ENCODE results near the gene TANC1.

GRCh38 chr2:159084384-159085370 is 116.2 kb downstream of the TANC1 start:
- TF ChIP-seq CTCF (IDR thresholded peaks at IDR 0.05) (no peak), POLR2AphosphoS5 (IDR thresholded peaks at IDR 0.05) (no peak), POLR2A (IDR thresholded peaks at IDR 0.05) (no peak)

Data from transverse colon (tissue), 4 donors.